Fibroblast of lung (primary cell): ENCODE results near the gene F11.

ENCODE experiments used
- EZH2 ChIP-seq: IDR thresholded peaks from 2 replicates; pipeline ENCODE4 v1.5.1; 2012; ENCODE audit warnings: low read length, control low read depth, mild to moderate bottlenecking; ENCODE audit errors: missing control alignments
- TF ChIP-seq, protein P1 (sequence below), 2 donors: IDR thresholded peaks in 1 of 2; conservative IDR thresholded peaks in 1 of 2; 1 replicate in 1 of 2; 2 replicates in 1 of 2; pipeline ENCODE4 v1.5.1; 2011 to 2012; ENCODE audit warnings: low read length in 2 of 2, control low read depth in 1 of 2, inconsistent platforms in 1 of 2, low read depth in 1 of 2, mild to moderate bottlenecking in 1 of 2

DNA sequence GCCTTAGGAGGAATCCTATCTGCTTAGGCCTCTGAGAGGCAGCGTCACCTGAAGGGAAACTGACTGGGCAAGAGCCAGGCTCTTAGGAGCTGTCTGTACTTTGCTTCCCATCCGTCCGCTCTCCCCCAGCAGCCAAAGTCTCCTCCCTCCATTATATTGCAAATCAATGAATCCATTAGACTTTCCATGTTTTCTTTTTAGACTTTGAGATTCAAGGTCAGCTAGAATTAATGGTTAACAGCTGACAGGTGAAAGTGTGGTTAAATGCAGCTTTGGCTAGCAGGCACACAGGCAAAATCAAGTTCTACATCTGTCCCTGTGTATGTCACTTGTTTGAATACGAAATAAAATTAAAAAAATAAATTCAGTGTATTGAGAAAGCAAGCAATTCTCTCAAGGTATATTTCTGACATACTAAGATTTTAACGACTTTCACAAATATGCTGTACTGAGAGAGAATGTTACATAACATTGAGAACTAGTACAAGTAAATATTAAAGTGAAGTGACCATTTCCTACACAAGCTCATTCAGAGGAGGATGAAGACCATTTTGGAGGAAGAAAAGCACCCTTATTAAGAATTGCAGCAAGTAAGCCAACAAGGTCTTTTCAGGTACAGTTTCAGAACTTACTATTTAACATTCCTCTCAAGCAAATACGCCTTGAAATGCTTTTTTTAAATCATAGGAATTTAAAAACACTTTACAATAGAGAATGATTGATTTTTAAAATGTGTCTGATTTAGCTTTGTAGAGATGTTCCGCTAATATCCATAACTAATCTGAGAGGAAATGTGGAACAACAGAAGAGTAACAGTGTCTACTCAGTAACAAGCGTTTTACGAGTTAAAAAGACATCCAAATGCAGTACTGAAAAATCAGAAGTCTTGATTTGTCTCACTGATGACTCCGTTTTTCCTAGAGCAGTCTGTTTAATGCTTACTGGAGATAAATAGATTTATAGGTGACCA, at the start of gene F11:
- TF ChIP-seq, protein P1, sequence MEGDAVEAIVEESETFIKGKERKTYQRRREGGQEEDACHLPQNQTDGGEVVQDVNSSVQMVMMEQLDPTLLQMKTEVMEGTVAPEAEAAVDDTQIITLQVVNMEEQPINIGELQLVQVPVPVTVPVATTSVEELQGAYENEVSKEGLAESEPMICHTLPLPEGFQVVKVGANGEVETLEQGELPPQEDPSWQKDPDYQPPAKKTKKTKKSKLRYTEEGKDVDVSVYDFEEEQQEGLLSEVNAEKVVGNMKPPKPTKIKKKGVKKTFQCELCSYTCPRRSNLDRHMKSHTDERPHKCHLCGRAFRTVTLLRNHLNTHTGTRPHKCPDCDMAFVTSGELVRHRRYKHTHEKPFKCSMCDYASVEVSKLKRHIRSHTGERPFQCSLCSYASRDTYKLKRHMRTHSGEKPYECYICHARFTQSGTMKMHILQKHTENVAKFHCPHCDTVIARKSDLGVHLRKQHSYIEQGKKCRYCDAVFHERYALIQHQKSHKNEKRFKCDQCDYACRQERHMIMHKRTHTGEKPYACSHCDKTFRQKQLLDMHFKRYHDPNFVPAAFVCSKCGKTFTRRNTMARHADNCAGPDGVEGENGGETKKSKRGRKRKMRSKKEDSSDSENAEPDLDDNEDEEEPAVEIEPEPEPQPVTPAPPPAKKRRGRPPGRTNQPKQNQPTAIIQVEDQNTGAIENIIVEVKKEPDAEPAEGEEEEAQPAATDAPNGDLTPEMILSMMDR (conservative IDR thresholded peaks at IDR 0.05 in 1 of 2, IDR thresholded peaks at IDR 0.05 in 1 of 2; ENCODE audit: low read depth in 1 of 2, low read length in 2 of 2) = no peak
- no peak for TF ChIP-seq EZH2
